ENCODE measurements around the gene POTEF.
"Not testable (repeated sequence)": the region's sequence is repeated elsewhere in the genome, so short reads cannot be mapped to it uniquely, and the experiment has no call there.

The POTEF gene

DNA sequence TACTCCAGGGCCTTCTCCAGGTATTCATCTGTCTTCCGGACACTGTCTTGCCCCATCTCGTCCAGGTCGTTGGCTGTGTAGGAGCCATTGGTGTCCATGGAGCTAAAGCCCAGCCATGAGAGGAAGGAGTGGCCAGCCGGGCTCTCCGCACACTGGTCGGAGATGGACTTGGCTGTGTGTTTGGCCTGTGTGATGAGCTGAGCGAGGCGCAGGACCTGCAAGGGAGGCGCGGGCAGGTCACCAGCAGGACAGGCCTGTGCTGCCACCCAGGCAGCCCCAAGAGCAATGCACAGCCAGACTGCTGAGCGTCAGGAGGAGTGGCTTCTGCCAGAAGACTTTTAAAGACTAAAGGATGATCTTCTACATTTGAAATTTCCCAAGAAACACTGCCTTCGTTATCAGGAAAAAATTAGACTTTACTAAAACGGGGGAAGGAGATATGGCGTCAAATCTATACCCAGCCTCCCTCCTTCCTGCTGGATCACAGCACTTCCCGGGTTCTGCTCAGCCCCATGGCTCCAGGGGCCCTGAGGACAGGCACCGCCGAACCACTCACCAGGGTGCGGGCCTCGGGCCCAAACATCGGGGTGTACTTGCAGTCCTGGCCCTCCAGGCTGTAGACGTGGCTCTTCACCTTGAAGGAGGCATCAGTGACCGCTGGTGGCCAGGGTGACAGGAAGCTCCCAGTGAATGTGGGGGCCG lies 24.9 kb upstream of the POTEF start:
- H3K27ac ChIP-seq, H3K4me3 ChIP-seq: not testable (repeated sequence)

DNA sequence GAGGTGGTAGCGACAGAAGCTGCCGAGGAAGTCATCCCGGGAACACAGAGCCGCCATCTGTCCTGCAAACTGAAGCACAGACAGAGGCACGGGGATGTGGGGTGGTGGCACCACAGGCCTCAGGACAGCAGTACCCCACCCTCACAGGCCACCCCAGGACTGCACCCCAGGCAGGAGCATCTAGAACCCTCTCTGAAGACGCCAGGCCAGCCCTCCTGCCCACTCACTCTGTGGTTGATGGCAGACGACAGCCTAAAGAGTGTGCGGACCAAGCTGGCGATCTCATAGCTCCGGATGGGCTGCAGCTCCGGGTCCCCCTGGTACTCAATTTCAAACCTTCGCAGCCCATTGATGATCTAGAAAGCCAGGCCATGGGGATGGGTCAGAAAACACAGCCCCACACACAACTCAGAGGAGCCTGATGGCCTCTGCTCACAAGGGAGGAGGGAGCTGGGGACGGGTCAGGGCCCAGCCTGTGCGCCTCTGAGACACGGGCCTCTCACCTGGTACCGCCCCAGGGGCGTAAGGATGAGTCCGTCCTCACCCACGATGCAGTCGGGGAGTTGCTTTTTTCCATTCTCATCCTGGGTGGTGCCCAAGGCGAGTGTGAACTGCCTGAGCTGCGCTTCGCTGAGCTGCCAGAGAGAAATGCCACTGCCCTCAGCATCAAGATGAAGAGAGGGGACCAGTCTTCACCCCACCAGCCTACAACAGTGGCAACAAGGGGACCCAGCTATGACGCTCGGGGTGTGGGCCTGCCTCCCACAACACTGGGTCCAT lies 24.0 kb upstream of the POTEF start:
- no peak overlapping the region for H3K27ac ChIP-seq
- no peak overlapping the region for H3K4me3 ChIP-seq

DNA sequence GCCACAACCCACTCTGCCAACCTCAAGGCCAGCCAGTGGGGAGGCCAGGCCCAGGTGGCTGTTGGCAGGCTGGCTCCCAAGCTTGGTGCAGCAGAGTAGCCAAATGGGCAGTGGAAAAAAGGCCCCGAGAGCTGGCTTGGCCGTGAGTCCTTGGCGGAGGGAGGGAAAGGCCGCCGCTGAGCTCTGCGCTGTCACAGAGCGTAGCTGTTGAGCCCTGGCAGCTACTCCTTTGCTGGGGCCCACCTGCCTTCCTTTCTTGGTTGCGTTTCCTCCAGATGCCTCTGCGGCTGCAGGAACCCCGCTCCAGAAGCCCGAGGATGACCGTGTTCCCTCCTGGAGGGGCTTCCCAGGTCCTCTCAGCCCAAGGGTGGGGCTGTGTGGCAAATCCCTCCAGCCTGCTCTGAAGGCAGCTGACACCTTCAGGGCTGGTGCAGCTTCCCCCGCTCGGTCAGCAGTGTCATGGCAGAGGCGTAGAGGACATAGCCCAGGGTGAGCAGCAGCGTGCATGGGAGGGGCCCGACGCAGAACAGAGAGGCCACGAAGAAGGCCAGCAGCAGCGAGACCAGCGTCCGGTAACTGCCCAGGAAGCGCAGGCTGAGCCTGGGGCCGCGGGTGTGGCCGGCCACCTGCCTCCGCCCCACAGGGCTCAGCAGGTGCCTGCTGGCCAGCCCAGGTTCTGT lies 23.3 kb upstream of the POTEF start:
- H3K4me3 ChIP-seq, H3K27ac ChIP-seq: not testable (repeated sequence)

DNA sequence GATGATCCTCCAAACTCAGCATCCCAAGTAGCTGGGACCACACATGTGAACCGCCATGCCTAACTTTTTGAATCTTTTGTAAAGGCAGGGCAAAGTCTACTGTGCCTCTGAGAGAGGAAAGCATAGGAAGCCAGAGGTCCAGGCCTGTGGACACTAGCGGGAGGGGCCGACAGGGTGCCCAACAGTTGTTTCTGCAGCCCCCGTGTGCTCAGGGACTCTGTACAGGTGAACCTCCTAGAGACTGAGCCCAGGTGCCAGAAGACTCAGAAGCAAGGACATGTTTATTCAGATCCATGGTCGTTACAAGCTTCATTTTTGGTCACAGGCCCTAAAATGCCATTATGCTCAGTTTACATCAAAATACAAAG lies 22.1 kb upstream of the POTEF start:
- H3K27ac ChIP-seq, H3K4me3 ChIP-seq: not testable (repeated sequence)

DNA sequence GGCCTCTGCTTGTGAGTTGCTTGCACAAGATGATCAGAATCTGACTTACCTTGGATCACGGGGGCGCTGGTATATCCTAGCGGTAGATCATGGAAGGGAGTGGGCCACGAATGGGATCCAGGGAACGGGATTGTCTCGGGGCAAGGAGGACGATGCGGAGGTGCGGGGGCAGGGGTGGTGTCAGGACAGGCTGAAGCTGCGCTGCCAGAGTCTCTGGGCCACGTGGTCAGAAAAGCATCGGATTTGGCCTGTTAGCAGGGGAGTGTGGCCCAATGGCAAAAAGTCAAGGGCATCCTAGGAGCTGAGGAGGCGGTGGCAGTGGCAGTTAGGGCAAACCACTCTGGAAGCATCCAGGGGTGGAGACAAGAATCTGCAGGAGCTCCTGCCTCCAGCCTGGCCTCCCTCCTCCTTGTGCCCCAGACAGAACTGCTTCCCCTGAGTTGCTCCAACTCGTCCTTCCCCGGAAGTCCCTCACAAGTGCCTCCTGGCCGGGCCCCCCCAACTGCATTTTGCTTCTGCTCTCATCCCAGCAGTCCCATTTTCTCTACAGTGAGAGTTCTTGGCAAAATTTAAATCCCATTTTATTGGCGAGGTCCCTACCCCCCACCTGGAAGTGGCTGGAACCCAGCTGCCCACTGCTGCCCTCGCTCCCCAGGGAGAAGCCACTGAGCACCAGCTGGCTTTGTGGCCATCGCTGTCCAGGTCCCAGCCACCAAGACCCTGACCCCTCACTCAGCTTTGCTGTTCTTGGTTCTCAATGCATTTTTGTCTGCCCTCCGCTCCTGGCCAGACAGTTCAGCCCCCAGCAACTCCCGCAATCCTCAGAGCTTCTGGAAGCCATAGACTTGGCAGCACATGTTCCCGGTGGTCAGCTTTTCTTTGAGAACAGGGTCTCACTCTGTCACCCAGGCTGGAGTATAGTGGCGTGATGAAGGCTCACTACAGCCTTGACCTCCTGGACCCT lies 21.4 kb upstream of the POTEF start:
- Histone ChIP-seq H3K4me3 (no peak overlapping the region), H3K27ac (no peak overlapping the region)

DNA sequence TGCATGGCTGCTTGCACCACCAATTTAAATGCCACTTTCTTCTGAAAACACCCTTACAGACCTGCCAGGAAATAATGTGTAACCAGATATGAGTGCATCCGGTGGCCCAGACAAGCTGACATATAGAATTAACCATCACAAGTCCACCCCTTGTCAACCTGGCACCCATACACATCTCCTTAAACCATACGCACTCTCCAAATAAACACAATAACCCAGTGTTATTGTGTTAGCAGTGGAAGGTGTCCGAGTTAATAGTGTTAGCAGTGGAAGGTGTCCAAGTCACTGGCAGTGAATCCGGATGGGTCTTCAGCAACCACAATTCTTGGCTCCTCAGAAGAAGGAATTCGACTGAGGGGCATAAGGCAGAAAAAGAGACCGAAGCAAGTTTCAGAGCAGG lies 19.5 kb upstream of the POTEF start:
- H3K4me3 ChIP-seq, H3K27ac ChIP-seq: not testable (repeated sequence)

DNA sequence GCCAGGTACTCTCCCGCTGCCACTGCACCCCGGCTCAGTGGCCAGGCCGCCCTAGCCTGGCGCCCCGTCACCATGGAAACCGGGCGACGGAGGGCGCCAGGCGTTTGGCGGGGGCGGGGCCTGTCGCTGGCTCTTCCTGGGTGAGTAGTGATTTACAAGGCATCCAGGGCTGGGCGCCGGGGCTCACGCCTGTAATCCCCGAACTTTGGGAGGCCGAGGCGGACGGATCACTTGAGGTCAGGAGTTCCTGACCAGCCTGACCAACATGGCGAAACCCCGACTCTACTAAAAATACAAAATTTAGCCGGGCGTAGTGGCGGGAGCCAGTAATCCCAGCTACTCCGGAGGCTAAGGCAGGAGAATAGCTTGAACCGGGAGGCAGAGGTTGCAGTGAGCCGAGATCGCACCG lies 16.0 kb upstream of the POTEF start, which contains the start of gene CCDC74B:
Gene CCDC74B, minus strand, starts transcription at position 107 of the 409 bp plus-strand sequence. CDS start 116 bp downstream, outside the sequence.
- H3K27ac ChIP-seq: not testable (repeated sequence)
- peak within 1 kb of the TSS; percentile 12 to 42 (median 26) for H3K4me3 ChIP-seq

DNA sequence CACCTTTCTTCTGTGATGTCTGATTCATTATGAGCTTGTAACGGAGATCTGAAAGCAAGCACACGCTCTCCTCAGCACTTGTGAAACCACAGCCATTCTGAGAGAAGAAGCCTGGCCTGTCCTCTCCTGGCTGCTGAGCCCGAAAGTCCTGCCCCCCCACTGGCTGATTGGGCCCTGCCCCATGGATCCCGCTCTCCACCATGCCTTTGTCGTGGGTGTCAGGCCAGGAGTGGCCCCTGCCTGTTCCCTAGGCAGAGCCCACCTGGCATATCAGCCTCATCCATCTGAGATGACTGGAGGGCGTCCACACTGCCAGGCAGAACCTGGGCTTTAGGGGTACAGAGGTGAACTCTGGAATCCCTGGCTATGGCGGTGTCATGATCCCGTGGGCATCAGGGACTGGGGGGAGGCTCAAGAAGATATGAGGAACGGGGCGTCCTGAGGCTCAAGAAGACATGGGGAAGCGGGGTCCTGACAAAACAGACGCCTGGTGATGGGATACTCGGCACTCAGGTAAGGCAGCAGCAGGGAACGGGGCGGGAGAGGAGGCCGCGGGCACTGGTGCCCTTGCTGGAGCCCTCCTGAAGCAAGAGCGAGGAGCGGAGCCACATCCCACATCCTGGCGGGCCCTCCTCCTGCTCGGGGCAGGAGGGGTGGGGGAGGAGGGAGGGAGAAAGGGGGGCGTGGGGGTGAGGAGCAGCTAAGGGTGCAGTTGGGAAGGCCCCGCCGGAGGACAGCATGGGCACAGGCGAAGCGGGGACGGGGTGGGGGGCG lies 14.4 kb upstream of the POTEF start:
- H3K4me3 ChIP-seq: peak overlapping the region in 2 of 7 experiments; percentile 1 to 9
- H3K27ac ChIP-seq: not testable (repeated sequence)

DNA sequence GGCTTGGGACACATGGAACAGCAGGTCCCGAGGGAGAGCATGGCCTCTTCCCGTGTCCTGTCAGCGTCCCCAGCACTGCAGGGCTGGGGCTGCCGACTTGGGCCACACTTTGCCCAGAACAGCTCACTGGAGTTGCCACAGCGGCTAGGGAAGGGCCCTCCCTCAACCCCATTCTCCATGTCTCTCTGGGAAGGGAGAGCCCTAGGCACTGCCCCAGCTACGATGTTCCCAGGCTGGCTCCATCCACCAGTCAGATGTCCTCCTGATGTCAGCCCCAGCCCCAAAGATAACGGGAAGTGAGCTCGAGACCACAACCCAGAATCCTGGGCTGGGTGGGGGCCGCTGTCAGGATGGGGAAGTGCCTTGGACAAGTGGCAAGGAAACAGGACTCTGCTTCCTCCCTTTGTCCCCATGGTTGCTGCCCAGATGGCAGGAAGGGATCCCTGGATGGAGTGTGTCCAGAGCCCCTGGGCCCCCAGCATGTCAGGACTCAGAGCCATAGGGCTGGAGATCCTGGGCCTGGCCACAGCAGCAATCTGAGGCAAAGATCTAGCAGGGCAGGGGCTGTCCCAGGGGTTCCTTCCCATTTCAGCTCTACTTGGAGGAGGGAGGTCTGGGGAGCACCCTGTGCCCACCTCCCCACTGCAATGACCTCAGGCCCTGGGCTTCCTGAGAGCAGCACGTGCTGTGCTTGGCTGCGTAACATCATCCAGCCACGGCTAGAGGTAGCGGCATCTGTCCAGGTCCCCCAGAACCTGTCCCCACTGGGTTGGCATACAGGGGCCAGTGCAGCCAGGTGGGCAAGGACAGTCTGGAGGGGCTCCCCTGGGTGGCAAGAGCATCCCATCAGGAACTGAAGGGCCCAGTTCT lies 13.6 kb upstream of the POTEF start:
- not testable (repeated sequence) for H3K27ac ChIP-seq, H3K4me3 ChIP-seq

DNA sequence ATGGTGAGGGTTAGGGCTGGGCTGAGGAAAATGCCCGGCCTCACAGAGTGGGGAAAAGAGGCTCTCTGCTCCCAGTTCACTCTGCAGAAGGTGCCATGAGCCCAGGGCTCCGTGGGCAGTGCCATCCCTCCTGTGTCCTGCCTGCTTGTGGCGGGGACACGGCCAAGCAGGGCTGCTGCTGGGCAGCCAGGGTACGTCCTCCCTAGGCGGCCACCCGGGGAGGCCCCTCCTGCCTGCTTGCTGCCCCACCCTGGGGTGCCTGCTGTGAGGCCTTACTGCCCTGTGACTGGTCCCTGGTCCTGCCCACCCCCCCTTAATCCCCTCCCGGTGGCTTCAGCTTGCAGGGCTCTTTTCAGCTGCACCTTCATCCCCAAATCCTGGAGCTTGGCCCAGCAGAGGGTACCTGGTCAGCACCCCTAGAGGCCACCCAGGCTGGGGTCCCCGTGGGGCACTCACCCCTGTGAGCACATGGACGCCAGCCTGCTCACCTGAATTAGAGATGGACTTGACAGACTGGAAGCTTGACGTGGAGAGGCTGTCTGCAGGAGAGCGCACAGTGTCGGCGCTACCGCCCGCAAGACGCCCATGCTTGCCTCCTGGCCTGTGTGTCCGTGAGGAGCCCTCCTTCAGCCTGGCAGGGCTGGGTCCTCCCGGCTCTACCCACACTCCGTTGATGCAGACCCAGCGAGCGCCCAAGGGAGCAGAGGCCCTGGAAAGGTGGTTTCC lies 12.8 kb upstream of the POTEF start:
- H3K4me3 ChIP-seq, H3K27ac ChIP-seq: not testable (repeated sequence)

DNA sequence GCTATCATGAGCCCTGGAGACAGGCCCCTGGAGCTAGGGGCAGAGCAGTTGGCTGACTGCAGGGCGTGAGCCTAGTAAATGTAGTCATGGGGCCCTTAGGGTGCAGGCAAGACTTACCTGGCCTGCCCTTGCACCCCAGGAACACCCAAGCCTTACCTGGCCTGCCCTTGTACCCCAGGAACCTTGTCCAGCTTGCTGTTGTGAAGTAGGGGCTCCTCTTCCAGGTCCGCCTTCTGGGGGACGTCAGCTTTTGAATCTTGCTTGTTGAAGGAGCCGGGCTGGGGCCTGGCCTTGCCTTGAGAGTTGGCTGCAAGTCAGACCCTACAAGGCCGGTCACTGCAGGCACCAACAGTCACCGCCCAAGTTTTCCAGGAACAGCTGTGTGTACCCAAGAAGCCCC lies 12.0 kb upstream of the POTEF start:
- not testable (repeated sequence) for H3K4me3 ChIP-seq, H3K27ac ChIP-seq

DNA sequence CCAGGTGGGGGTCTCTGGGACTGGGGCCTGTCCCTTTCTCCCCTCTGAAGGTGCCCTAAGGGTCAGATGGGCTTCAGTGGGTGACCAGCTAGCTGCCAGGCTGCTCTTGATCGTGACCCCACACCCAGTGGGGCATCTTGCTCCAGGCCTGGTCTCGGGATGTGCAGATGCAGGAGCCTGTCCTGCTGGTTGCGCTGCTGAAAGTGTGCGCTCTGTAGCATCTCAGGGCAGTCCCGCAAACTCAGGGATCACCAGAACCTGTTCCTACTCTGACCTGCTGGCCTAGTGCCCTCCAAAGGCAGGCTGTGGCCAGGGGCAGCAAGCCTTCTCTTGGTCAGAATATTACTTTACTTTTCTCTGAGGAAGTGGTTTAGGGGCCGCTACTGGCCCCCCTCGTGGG lies 11.5 kb upstream of the POTEF start:
- not testable (repeated sequence) for H3K27ac ChIP-seq, H3K4me3 ChIP-seq

DNA sequence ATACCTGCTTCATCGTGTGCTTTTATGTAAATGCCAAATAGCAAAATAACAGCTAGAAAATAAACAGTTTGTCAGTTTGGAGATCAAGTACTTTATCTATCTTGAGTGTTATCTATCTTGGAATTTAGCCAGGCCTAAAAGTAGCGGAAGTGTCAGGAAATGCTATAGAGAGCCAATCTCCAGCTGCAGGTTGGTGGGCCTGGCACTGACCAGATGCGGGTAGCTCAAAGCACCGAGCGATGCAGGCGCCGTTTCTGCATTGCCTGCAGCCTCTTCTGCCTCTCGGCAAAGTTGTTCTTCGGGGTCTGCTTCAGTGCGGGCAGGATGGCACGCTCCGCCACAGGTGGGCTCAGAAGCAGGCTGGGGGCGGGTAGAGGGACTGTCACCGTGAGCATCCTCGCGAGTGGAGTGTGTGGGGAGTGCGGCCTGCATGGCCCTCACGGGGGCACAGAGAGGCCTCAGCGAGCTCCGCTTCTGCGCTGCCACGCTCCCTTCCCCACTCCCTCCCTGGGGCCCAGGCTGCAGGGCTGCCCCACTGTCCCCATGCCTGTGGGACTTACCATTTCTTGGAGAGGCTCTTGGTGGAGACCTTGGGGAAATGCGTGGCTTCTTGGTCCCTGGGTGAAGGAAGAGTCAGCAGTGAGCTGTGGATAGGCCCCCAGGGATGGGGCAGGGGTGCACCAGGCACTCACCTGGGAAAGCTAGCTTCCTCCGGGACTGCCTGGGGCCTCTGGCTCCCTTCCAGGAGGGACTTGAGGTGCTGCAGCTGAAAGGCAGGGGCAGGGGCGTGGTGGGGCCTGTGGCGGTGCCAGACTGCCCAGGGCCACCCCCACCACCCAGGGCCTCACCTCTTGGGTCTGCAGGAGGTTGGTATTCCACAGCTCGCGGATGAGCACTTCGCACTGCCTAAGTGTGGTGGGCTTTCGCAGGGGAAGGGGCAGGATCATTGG lies 10.6 kb upstream of the POTEF start:
- not testable (repeated sequence) for H3K4me3 ChIP-seq, H3K27ac ChIP-seq

DNA sequence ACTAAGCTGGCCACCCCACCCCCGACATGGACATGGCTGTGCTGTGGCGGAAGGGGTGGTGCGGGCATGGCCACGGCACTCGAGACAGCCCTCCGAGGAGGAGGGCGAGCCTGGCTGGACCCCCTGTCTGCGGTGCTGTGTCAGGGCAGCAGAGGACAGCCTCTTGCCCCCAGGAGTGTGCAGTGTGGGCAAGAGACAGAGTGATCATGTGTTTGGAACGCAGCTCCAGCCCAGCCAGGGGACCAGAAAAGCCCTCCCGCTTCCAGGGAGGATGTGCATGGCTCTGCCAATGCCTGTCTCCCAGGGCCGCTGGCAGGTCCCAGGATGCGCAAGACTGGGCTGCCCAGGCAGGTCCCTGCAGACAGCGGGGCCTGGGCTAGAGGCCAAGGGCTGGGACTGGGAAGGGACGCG lies 9.8 kb upstream of the POTEF start:
- H3K27ac ChIP-seq, H3K4me3 ChIP-seq: not testable (repeated sequence)

DNA sequence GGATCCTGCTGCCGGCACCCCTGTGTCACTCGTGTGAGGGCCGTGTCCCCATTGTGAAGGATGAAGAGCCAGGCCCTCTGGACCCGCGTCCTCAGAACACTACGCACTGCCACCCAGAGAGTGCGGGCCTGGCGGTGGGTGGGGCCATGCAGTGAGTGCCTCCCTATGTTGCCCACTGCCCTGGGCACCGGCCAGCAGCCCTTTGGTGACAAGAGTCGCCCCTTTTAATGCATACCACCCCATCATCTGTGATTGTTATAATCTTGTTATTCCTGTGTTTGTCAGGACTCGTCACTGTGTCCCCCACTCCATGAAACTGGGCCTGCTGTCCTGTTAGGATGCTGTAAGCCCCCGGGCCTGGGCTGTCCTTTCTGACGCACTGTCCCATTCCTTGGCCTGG lies 9.3 kb upstream of the POTEF start:
- not testable (repeated sequence) for H3K27ac ChIP-seq

DNA sequence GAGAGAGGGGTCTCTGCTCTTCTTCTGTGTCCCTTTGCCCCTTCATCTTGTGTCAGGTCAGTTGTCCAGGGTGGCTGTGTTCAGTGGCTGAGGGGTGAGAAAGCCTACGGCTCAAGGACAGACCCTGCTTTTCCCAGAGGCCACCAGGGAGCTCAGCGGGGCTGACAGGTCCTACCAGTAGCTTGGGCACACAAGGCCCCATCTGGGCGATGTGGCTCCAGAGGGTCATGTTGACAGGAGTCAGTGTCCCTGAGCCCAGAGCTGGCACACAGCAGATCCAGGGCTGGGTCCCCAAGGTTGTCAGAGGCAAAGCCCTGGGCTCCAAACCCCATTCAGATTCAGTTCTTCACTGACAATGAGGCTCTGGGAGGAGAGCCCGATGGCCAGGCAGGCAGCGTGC lies 8.1 kb upstream of the POTEF start:
- not testable (repeated sequence) for H3K27ac ChIP-seq, H3K4me3 ChIP-seq

More for the DNA sequence above, 9.3 kb upstream of the POTEF start:
- H3K4me3 ChIP-seq: not testable (repeated sequence)
